ENCODE measurements around the gene VAMP1. TPM values are rescaled to one million over a fixed set of nuclear protein-coding genes. Genes with fewer than 3 reads are reported as not detected.

VAMP1 gene
- total and polyA plus RNA-seq, 2 donors (not counting 3 experiments of a cell fraction or from before 2014, with no cell fraction given), result 7.0 to 9.0 TPM

GRCh38 chr12:6494258-6494743, 23.8 kb upstream of the VAMP1 start:
- FAIRE-seq (no peak), DNase-seq (ENCODE audit: low read depth, low spot score) (no peak)
- no peaks in the 10 kb centered on the region for H3K9me1 ChIP-seq (replicated peaks; ENCODE audit: control insufficient read depth, extremely low read depth, insufficient read depth, low read length)
- H3K79me2 ChIP-seq (ENCODE audit: control insufficient read depth, insufficient read depth, low read length), result peaks cover 38% of the 10 kb centered on the region
- intact Hi-C loops (cut with micrococcal nuclease), result loop anchor here (1.0 kb wide), 1 partner anchor 24 kb away; the partner anchor contains the start of gene VAMP1
- CTCF ChIA-PET, result interaction anchor here (0.8 to 2.5 kb wide), 3 partner anchors 23 to 44 kb away, joined by 3 to 14 read pairs (median 8); no protein-coding TSS in a partner anchor
- peaks cover 0 to 7% of the 10 kb centered on the region in 2 experiments for H3K36me3 ChIP-seq (ENCODE audit: control insufficient read depth in 2 of 2, extremely low read depth in 1 of 2, insufficient read depth in 2 of 2, low read length in 2 of 2)
- peak; percentile 23 for TF ChIP-seq GATA2 (IDR thresholded peaks at IDR 0.05; ENCODE audit: insufficient read depth, insufficient read length, low read depth, low read length)
- no peak for TF ChIP-seq JUN (IDR thresholded peaks at IDR 0.05; ENCODE audit: borderline replicate concordance, insufficient read depth, insufficient read length, low read depth)
- no peak for TF ChIP-seq MAX (IDR thresholded peaks at IDR 0.05; ENCODE audit: insufficient read depth, insufficient read length)
- TF ChIP-seq CTCF (IDR thresholded peaks at IDR 0.05; ENCODE audit: extremely low read depth in 1 of 2, insufficient read depth in 1 of 2, low read depth in 1 of 2, low read length in 2 of 2), result peak in 1 of 2 donors; percentile 12
- TF ChIP-seq POLR2A (IDR thresholded peaks at IDR 0.05; ENCODE audit: low read depth, low read length), result no peak
- no peaks in the 10 kb centered on the region for H4K20me1 ChIP-seq (replicated peaks; ENCODE audit: control insufficient read depth, extremely low read depth, insufficient read depth, low read length)
- peak overlapping the region; percentile 96 for H3K4me2 ChIP-seq (ENCODE audit: insufficient read depth, low read length)
- H3K27ac ChIP-seq (ENCODE audit: insufficient read depth, low read depth, low read length), result peak overlapping the region; percentile 54
- H2AFZ ChIP-seq (ENCODE audit: low read depth, low read length), result peak overlapping the region; percentile 39
- TSS peak; percentile 56 for BruUV-seq (replicated peaks)
- no peaks in the 10 kb centered on the region for H3K27me3 ChIP-seq (ENCODE audit: control insufficient read depth in 2 of 2, insufficient read depth in 2 of 2, low read length in 2 of 2)
- peaks cover 20% of the 10 kb centered on the region for H3K4me1 ChIP-seq (ENCODE audit: control insufficient read depth, extremely low read depth, insufficient read depth, low read length)
- H3K9ac ChIP-seq (replicated peaks; ENCODE audit: extremely low read depth, insufficient read depth, low read length), result peak overlapping the region; percentile 53
- H3K4me3 ChIP-seq (replicated peaks in 1 of 3; ENCODE audit: insufficient read depth in 1 of 3, low read depth in 1 of 3, low read length in 3 of 3), result peak overlapping the region; percentile 36 to 76 (median 55)
- no peaks in the 10 kb centered on the region for H3K9me3 ChIP-seq (replicated peaks; ENCODE audit: control insufficient read depth, insufficient read depth, low read length)
- dilution Hi-C loops (cut with MboI; ENCODE audit: extremely low pct_ligation_motif_present, low sequenced_read_pairs), result no loop called here
- POLR2A ChIA-PET, result interaction anchor here (0.9 to 1.3 kb wide), 2 partner anchors 24 to 40 kb away, joined by 3 to 4 read pairs; partner anchors contain the start of genes GAPDH and VAMP1

Data from endothelial cell of umbilical vein (primary cell).